H1 (cell line): ENCODE measurements around the gene UBAC1. TPM values are rescaled to one million over a fixed set of nuclear protein-coding genes. Genes with fewer than 3 reads are reported as not detected.

ENCODE experiments used
- CTBP2 ChIP-seq: IDR thresholded peaks from 2 replicates; pipeline ENCODE4 v1.7.0; 2011; ENCODE audit warnings: borderline replicate concordance, mild to moderate bottlenecking, moderate library complexity, mixed read lengths, low read length; ENCODE audit not compliant: insufficient read depth, insufficient read length
- FOSL1 ChIP-seq: IDR thresholded peaks from 2 replicates; pipeline ENCODE4 v1.6.1; 2011; ENCODE audit warnings: mild to moderate bottlenecking, low read depth, low read length, moderate library complexity; ENCODE audit not compliant: insufficient read depth
- POLR2A ChIP-seq, 2 experiments: IDR thresholded peaks; 1 replicate in 1 of 2; 2 replicates in 1 of 2; pipeline ENCODE4 v1.6.1; 2011; ENCODE audit warnings: low read depth in 2 of 2, low read length in 2 of 2, mild to moderate bottlenecking in 2 of 2; ENCODE audit errors: control extremely low read depth in 1 of 2
- SP2 ChIP-seq: IDR thresholded peaks from 2 replicates; pipeline ENCODE4 v1.6.1; 2012; ENCODE audit warnings: mild to moderate bottlenecking, low read length, inconsistent platforms
- polyA plus RNA-seq, 7 experiments: library from polyadenylated mRNA; depleted of rRNA in 3 of 7; stranded (reverse) in 5 of 7; unstranded in 2 of 7; fragments of >200 nt in 5 of 7; fragments of 200-250 nt in 2 of 7; gene quantifications; 1 replicate in 5 of 7; 2 replicates in 1 of 7; 4 replicates in 1 of 7; pipeline versions ENCODE4 v1.2.1 to v1.2.3, GENCODE V29; 2011 to 2013; ENCODE audit warnings: missing spikeins in 2 of 7, mixed read lengths in 2 of 7
- total RNA-seq: library from RNA; stranded (reverse); fragmentation: NEBNext Ultra II Directional; extraction: Animal tissue kit (Norgen Biotek cat#: 25700); gene quantifications from 2 replicates; pipeline ENCODE4 v1.2.1, GENCODE V29; 2021
- TF ChIP-seq, protein P1 (sequence below): IDR thresholded peaks from 2 replicates; pipeline ENCODE4 v1.6.1; 2012; ENCODE audit warnings: low read length, inconsistent platforms

Gene UBAC1
- total and polyA plus RNA-seq, 2 of the 8 experiments (the other 6 are each of a cell fraction or from before 2014, with no cell fraction given) = 59.3 to 85.2 TPM

- TF ChIP-seq CTBP2 = no peak
- TF ChIP-seq SP2 = no peak
- TF ChIP-seq FOSL1 = no peak
- TF ChIP-seq POLR2A (IDR thresholded peaks at IDR 0.05; ENCODE audit: control extremely low read depth in 1 of 2, low read depth in 2 of 2, low read length in 2 of 2) = no peak
- TF ChIP-seq, protein P1, sequence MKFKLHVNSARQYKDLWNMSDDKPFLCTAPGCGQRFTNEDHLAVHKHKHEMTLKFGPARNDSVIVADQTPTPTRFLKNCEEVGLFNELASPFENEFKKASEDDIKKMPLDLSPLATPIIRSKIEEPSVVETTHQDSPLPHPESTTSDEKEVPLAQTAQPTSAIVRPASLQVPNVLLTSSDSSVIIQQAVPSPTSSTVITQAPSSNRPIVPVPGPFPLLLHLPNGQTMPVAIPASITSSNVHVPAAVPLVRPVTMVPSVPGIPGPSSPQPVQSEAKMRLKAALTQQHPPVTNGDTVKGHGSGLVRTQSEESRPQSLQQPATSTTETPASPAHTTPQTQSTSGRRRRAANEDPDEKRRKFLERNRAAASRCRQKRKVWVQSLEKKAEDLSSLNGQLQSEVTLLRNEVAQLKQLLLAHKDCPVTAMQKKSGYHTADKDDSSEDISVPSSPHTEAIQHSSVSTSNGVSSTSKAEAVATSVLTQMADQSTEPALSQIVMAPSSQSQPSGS = no peak
Observed at GRCh38 chr9:135937521-135938489, 23.4 kb downstream of the UBAC1 start (continued).
